Endothelial cell of umbilical vein (primary cell): ENCODE data around the gene TBC1D16.

ENCODE experiments used
- EZH2 ChIP-seq: IDR thresholded peaks from 2 replicates; pipeline ENCODE4 v1.6.1; 2012; ENCODE audit warnings: borderline replicate concordance, low read depth, mild to moderate bottlenecking, moderate library complexity, low read length, inconsistent platforms; ENCODE audit not compliant: severe bottlenecking
- FOS ChIP-seq: IDR thresholded peaks from 2 replicates; pipeline ENCODE4 v1.6.1; 2011; ENCODE audit warnings: mild to moderate bottlenecking, low read length, moderate library complexity, borderline replicate concordance; ENCODE audit not compliant: insufficient read depth
- GATA2 ChIP-seq: IDR thresholded peaks from 2 replicates; pipeline ENCODE4 v1.7.0; 2011; ENCODE audit warnings: low read depth, mild to moderate bottlenecking, moderate library complexity, mixed read lengths, low read length; ENCODE audit not compliant: insufficient read length, insufficient read depth
- JUN ChIP-seq: IDR thresholded peaks from 2 replicates; pipeline ENCODE4 v1.6.1; 2011; ENCODE audit warnings: borderline replicate concordance, low read depth; ENCODE audit not compliant: insufficient read length, insufficient read depth
- MYC ChIP-seq: IDR thresholded peaks from one replicate; pipeline ENCODE4 v1.6.1; 2011; ENCODE audit warnings: mild to moderate bottlenecking, low read depth, low read length
- POLR2A ChIP-seq: IDR thresholded peaks from 2 replicates; pipeline ENCODE4 v1.6.1; 2012; ENCODE audit warnings: low read depth, mild to moderate bottlenecking, control low read depth, low read length
- POLR2AphosphoS5 ChIP-seq: IDR thresholded peaks from 2 replicates; pipeline ENCODE4 v1.6.1; 2012; ENCODE audit warnings: low read depth, mild to moderate bottlenecking, control low read depth, low read length, moderate library complexity; ENCODE audit not compliant: insufficient read depth
- TF ChIP-seq, protein P1 (sequence below), 2 donors: IDR thresholded peaks; 1 replicate in 1 of 2; 2 replicates in 1 of 2; pipeline ENCODE4 v1.5.1; 2011; ENCODE audit warnings: low read length in 2 of 2, mild to moderate bottlenecking in 2 of 2, moderate library complexity in 2 of 2, control low read depth in 1 of 2, inconsistent platforms in 1 of 2, low read depth in 1 of 2; ENCODE audit not compliant: insufficient read depth in 1 of 2; ENCODE audit errors: extremely low read depth in 1 of 2
- TF ChIP-seq, protein P2 (sequence below): IDR thresholded peaks from 2 replicates; pipeline ENCODE4 v1.6.1; 2011; ENCODE audit not compliant: insufficient read depth, insufficient read length

DNA sequence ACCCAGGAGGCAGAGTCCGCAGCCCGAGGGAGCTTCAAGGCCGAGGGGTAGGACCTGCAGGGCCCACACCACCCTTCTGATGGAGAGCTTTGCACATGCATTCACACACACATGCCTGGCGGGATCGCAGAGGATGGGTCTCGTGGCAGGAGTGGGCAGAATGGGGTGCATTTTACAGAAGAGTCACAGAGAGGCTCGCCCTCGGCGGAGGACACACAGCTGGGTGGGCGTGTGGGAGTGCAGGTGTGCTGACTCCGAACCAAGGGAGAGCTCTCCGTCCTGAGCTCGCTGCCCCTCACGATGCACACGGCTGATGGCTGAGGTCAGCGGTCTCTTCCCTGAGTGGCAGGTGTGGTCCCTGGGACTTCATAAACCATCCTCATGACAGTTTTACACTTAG, 99.6 kb downstream of the TBC1D16 start:
- TF ChIP-seq MYC (no peak), POLR2A (no peak), JUN (no peak), EZH2 (no peak), POLR2AphosphoS5 (no peak), FOS (no peak), GATA2 (no peak)
- TF ChIP-seq, protein P1, sequence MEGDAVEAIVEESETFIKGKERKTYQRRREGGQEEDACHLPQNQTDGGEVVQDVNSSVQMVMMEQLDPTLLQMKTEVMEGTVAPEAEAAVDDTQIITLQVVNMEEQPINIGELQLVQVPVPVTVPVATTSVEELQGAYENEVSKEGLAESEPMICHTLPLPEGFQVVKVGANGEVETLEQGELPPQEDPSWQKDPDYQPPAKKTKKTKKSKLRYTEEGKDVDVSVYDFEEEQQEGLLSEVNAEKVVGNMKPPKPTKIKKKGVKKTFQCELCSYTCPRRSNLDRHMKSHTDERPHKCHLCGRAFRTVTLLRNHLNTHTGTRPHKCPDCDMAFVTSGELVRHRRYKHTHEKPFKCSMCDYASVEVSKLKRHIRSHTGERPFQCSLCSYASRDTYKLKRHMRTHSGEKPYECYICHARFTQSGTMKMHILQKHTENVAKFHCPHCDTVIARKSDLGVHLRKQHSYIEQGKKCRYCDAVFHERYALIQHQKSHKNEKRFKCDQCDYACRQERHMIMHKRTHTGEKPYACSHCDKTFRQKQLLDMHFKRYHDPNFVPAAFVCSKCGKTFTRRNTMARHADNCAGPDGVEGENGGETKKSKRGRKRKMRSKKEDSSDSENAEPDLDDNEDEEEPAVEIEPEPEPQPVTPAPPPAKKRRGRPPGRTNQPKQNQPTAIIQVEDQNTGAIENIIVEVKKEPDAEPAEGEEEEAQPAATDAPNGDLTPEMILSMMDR (IDR thresholded peaks at IDR 0.05; ENCODE audit: extremely low read depth in 1 of 2, insufficient read depth in 1 of 2, low read depth in 1 of 2, low read length in 2 of 2): no peak
- TF ChIP-seq, protein P2, sequence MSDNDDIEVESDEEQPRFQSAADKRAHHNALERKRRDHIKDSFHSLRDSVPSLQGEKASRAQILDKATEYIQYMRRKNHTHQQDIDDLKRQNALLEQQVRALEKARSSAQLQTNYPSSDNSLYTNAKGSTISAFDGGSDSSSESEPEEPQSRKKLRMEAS: no peak
